ENCODE results near the gene IRF4. TPM values are rescaled to one million over a fixed set of nuclear protein-coding genes. Genes with fewer than 3 reads are reported as not detected.

The IRF4 gene
- total RNA-seq, 1 donor from 2014 or later, result 1.3 TPM

DNA sequence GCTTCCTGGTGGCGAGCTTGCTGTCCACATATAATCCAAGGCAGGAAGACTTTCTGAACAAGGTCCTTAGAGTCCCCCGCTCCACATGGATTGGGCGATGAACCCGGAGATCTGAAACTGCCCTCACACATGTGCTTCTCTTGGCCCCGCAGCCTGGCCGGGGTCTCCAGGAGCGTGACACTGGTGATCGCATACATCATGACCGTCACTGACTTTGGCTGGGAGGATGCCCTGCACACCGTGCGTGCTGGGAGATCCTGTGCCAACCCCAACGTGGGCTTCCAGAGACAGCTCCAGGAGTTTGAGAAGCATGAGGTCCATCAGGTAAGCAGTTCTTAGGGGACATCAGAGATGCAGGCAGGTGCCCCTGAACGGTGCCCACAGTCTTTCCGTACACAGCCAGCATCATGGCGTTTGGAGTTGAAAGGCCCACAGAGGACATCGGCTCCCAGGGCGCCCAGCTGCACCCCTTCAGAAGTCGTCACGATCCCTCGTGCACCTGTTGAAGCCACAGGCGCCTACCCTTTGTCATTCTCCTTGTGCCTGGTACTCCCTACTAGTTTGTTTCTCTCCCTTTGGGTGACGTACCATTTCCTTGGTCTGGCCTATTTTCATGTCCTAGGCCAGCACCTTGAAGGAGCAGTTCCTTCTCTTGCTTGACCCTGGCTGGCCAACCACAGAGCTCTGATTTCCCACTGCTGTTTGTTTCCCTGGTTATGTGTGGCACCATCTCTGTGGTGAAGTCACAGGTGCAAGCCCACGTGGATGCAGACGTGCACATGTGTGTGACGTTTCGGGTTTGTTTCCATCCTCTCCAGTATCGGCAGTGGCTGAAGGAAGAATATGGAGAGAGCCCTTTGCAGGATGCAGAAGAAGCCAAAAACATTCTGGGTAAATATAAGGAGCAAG, 43.3 kb upstream of the IRF4 start:
- no peak for TF ChIP-seq CTCF (IDR thresholded peaks at IDR 0.05)
- intact Hi-C loops (cut with DNase I), result no loop called here
- Histone ChIP-seq H3K27ac (no peak overlapping the region), H3K4me1 (no peaks in the 10 kb centered on the region), H3K36me3 (peaks cover 16 to 32% of the 10 kb centered on the region in 2 donors), H3K9me3 (no peaks in the 10 kb centered on the region), H3K27me3 (no peaks in the 10 kb centered on the region), H3K4me3 (no peak overlapping the region)
- DNase-seq (ENCODE audit: low spot score in 2 of 2), result no peak

DNA sequence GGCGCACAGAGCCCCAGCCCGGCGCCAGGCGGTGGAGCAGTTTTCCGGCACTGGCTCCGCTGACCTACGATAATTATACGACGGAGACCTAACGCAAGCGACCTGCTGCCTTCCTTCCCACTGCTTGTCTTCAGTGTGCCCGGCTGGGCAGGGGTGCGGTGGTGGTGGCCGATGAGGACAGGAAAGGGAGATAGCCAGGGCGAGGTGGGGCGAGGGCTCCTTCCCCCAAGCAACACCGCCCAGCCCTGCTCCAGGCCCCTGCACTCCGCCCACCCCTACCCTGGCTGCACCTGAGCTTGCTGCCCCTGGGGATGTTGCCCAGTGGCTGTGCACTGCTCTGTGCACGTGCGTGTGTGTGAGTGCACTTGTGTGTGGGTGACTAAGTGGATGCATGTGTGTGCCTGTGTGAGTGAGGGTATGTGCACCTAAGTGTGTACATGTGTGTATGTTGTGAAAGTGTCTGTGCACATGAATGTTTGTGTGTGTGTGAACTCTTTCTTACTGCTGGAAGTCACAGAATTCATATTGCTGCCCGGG, 42.6 kb upstream of the IRF4 start:
- no peak for DNase-seq (ENCODE audit: low spot score in 2 of 2)
- Histone ChIP-seq H3K4me3 (no peak overlapping the region), H3K27ac (no peak overlapping the region), H3K27me3 (no peaks in the 10 kb centered on the region), H3K9me3 (no peaks in the 10 kb centered on the region), H3K36me3 (peaks cover 16 to 32% of the 10 kb centered on the region in 2 donors), H3K4me1 (no peaks in the 10 kb centered on the region)
- intact Hi-C loops (cut with DNase I), result no loop called here
- TF ChIP-seq CTCF (IDR thresholded peaks at IDR 0.05), result no peak

GRCh38 chr6:349491-349921, 42.0 kb upstream of the IRF4 start:
- H3K27me3 ChIP-seq, result no peaks in the 10 kb centered on the region
- no peaks in the 10 kb centered on the region for H3K4me1 ChIP-seq
- intact Hi-C loops (cut with DNase I), result no loop called here
- no peaks in the 10 kb centered on the region for H3K9me3 ChIP-seq
- H3K27ac ChIP-seq, result no peak overlapping the region
- H3K36me3 ChIP-seq, result peaks cover 16 to 32% of the 10 kb centered on the region in 2 donors
- no peak for DNase-seq (ENCODE audit: low spot score in 2 of 2)
- no peak overlapping the region for H3K4me3 ChIP-seq
- TF ChIP-seq CTCF (IDR thresholded peaks at IDR 0.05), result no peak

GRCh38 chr6:350371-350770, 41.2 kb upstream of the IRF4 start:
- H3K4me1 ChIP-seq, result no peaks in the 10 kb centered on the region
- DNase-seq (ENCODE audit: low spot score in 2 of 2), result no peak
- intact Hi-C loops (cut with DNase I), result no loop called here
- no peak overlapping the region for H3K4me3 ChIP-seq
- no peak for TF ChIP-seq CTCF (IDR thresholded peaks at IDR 0.05)
- H3K9me3 ChIP-seq, result no peaks in the 10 kb centered on the region
- peaks cover 16 to 32% of the 10 kb centered on the region in 2 donors for H3K36me3 ChIP-seq
- no peaks in the 10 kb centered on the region for H3K27me3 ChIP-seq
- H3K27ac ChIP-seq, result no peak overlapping the region

DNA sequence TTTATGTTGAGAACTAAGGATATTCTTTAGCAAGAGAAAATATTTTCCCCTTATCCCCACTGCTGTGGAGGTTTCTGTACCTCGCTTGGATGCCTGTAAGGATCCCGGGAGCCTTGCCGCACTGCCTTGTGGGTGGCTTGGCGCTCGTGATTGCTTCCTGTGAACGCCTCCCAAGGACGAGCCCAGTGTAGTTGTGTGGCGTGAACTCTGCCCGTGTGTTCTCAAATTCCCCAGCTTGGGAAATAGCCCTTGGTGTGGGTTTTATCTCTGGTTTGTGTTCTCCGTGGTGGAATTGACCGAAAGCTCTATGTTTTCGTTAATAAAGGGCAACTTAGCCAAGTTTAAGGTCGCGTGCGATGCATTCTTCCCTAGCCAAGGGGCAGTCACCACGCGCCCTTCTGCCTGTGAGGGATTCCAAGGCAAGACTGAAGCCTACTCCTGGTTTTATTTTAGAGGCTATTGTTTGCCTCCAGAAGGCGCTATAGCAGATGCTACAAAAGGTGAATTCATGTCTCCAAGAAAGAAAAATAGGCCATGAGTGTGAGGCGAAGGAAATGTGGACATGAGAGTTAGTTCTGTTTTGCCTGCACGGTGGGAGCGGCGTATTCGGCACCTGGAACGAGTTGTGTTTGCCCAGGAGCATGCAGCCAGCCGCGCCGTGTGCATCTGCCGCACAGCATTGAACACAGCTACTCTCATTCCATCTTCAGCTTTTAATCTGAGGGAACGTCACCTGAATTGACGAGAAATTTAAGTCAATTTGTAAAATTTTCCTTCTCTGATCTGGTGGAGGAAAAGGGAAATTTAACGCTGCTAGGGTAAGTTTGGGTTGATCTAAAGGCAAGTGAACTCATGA, 40.3 kb upstream of the IRF4 start:
- H3K4me3 ChIP-seq, result no peak overlapping the region
- H3K27me3 ChIP-seq, result no peaks in the 10 kb centered on the region
- TF ChIP-seq CTCF (IDR thresholded peaks at IDR 0.05), result no peak
- intact Hi-C loops (cut with DNase I), result no loop called here
- no peak overlapping the region for H3K27ac ChIP-seq
- DNase-seq (ENCODE audit: low spot score in 2 of 2), result no peak
- no peaks in the 10 kb centered on the region for H3K4me1 ChIP-seq
- peaks cover 16 to 32% of the 10 kb centered on the region in 2 donors for H3K36me3 ChIP-seq
- H3K9me3 ChIP-seq, result no peaks in the 10 kb centered on the region
